Muscle layer of duodenum (tissue), 2 donors: ENCODE results near the gene HIP1R.
A peak's percentile ranks its signal among the peaks of the same experiment; 100 is the strongest.
"Not testable (repeated sequence)": the region's sequence is repeated elsewhere in the genome, so short reads cannot be mapped to it uniquely, and the experiment has no call there.

Source experiments
- H3K27ac ChIP-seq: one replicate; pipeline ENCODE4 v1.7.0; 2013; ENCODE audit warnings: mild to moderate bottlenecking, low read length
- H3K27me3 ChIP-seq: one replicate; pipeline ENCODE4 v1.7.0; 2013; ENCODE audit warnings: low read depth, mild to moderate bottlenecking, control low read depth, low read length
- H3K36me3 ChIP-seq, 2 donors: one replicate each; pipeline ENCODE4 v1.7.0; 2013; ENCODE audit warnings: low read length in 2 of 2, control low read depth in 1 of 2, mild to moderate bottlenecking in 1 of 2; ENCODE audit not compliant: insufficient read depth in 2 of 2, control insufficient read depth in 1 of 2
- H3K4me1 ChIP-seq, 2 donors: one replicate each; pipeline ENCODE4 v1.7.0; 2013; ENCODE audit warnings: low read length in 2 of 2, mild to moderate bottlenecking in 2 of 2, control low read depth in 1 of 2, moderate library complexity in 1 of 2; ENCODE audit not compliant: insufficient read depth in 2 of 2, control insufficient read depth in 1 of 2
- H3K4me3 ChIP-seq, 2 donors: one replicate each; pipeline ENCODE4 v1.7.0; 2013; ENCODE audit warnings: low read length in 2 of 2, low read depth in 1 of 2, mild to moderate bottlenecking in 1 of 2
- H3K9me3 ChIP-seq, 2 donors: one replicate each; pipeline ENCODE4 v1.7.0; 2013; ENCODE audit warnings: low read length in 2 of 2, control low read depth in 1 of 2, mild to moderate bottlenecking in 1 of 2; ENCODE audit not compliant: control insufficient read depth in 1 of 2
- donor health status: healthy.

Gene HIP1R

DNA sequence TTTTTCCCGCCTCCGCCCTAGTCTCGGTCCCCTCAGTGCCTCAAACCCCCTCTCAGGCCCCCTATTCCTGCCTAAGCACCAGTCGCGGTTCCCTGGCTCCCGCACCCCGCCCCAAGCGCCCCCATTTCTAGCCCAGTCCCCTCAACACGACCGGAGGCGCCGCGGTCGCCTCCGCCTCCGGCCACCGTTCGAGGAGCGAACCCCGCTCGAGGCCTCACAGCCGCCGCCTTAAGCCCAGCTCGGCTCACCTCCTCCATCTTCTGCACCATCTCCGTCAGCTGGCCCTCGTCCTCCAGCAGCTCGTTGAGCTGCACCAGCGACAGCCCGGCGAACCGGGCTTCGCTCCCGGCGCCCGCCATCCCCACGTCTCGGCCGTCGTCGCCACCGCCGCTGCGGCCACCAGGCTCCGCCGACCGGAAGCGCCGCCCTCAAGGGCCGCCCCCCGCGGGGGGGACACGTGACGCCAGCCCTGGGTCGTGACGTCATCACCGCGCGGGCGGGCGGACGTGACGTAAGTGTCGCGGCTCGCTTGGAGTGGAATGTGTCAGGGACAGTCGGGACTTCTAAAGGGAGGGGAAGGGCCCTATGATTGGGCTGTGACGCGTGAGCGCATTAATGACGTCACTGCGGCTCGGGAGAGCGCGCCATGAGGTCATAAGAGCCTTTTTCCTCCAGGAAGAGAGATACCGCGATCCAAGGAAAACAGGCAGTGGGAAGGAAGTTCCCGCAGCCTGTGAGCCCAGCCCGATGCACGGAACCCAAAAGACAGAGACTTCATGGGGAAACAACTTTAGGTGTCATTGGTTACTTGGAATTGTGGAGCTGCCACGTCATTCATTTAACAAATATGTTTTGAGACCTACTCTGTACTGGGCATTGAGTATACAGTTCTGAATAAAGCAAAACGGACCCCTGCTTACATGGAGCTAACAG is 60.7 kb downstream of the HIP1R start, which contains the start of gene VPS37B:
Gene VPS37B (minus strand): TSS at position 421 of the 933 bp plus-strand sequence. CDS start 62 bp downstream, at position 359.
- Histone ChIP-seq H3K27me3 (no peaks in the 10 kb centered on the region), H3K9me3 (no peaks in the 10 kb centered on the region), H3K36me3 (no peaks in the 10 kb centered on the region), H3K4me3 (peak within 1 kb of the TSS; percentile 66 to 83), H3K27ac (peak within 1 kb of the TSS; percentile 96), H3K4me1 (peaks cover 13 to 31% of the 10 kb centered on the region in 2 donors)

- Histone ChIP-seq H3K9me3 (no peaks in the 10 kb centered on the region), H3K36me3 (no peaks in the 10 kb centered on the region), H3K4me1 (peaks cover 6 to 25% of the 10 kb centered on the region in 2 donors), H3K27me3 (no peaks in the 10 kb centered on the region), H3K4me3 (no peak overlapping the region), H3K27ac (no peak overlapping the region)
These were observed 61.4 kb downstream of the HIP1R start for GRCh38 chr12:122896662-122897061.

DNA sequence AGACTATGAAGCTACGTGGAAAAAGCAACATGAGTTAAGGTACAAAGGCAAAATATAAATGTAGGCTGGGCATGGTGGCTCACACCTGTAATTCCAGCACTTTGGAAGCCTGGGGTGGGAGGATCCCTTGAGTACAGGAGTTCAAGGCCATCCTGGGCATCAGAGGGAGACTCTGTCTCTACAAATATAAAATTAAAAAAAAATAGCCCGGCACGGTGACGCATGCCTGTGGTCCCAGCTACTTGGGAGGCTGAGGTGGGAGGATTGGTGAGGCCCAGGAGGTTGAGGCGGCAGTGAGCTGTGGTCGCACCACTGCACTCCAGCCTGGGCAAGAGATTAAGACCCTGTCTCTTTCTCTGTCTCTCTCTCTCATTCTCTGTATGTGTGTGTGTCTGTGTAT is 64.6 kb downstream of the HIP1R start:
- Histone ChIP-seq H3K4me1 (no peaks in the 10 kb centered on the region), H3K36me3 (no peaks in the 10 kb centered on the region), H3K27me3 (no peaks in the 10 kb centered on the region), H3K9me3 (no peaks in the 10 kb centered on the region), H3K4me3 (no peak overlapping the region), H3K27ac (no peak overlapping the region)

DNA sequence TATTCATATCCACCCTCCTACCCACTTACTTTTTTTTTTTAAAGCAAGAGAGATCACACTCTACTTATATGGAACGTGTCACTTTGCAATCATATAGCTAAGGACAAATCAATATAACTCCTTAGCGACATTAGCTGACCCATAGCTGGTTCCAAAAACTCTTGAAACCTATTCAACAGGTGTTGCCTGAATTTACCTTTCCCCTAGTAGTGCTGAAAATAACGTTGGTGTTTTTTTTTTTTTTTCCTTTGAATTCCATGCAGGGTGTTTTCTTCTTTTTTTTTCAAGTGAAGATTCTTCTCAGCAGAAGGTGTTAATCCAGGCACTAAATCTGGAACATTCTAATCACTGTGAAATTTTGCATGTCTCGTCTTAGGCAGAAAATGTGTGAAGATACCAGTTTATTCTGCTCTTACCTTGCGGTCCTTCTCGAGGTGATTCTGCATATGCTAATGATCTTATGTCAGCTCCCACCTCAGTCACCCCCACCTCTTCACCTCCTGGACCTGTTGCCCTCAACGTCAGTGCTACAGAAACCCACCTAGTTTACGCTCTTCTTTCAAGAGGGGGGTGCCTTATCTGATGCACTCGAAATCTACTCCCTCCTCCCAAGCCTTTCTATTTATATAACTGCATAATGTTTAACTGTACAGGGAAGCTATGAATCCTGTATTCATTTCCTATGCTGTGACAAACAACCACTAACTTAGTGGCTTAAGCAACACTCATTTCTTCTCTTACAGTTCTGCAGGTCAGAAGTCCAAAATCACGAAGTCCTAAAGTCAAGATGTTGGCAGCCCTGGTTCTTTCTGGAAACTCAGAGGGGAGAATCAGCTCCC is 67.8 kb downstream of the HIP1R start:
- no peaks in the 10 kb centered on the region for H3K4me1 ChIP-seq
- H3K9me3 ChIP-seq: no peaks in the 10 kb centered on the region
- no peaks in the 10 kb centered on the region for H3K36me3 ChIP-seq
- no peak overlapping the region for H3K4me3 ChIP-seq
- no peak overlapping the region for H3K27ac ChIP-seq
- no peaks in the 10 kb centered on the region for H3K27me3 ChIP-seq

- Histone ChIP-seq H3K9me3 (no peaks in the 10 kb centered on the region), H3K36me3 (no peaks in the 10 kb centered on the region), H3K4me1 (no peaks in the 10 kb centered on the region), H3K4me3 (no peak overlapping the region), H3K27ac (no peak overlapping the region), H3K27me3 (no peaks in the 10 kb centered on the region)
These were observed 68.4 kb downstream of the HIP1R start for GRCh38 chr12:122903693-122904034.

DNA sequence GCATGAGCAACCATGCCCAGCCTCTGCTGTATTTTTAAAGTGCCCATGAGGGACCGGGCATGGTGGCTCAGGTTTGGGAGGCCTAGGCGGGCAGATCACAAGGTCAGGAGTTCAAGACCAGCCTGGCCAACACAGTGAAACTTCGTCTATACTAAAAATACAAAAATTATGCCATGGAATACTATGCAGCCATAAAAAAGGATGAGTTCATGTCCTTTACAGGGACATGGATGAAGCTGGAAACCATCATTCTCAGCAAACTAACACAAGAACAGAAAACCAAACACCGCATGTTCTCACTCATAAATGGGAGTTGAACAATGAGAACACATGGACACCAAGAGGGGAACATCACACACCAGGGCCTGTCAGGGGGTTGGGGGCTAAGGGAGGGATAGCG is 70.0 kb downstream of the HIP1R start:
- not testable (repeated sequence) for H3K9me3 ChIP-seq, H3K27ac ChIP-seq, H3K36me3 ChIP-seq, H3K4me3 ChIP-seq, H3K4me1 ChIP-seq, H3K27me3 ChIP-seq

DNA sequence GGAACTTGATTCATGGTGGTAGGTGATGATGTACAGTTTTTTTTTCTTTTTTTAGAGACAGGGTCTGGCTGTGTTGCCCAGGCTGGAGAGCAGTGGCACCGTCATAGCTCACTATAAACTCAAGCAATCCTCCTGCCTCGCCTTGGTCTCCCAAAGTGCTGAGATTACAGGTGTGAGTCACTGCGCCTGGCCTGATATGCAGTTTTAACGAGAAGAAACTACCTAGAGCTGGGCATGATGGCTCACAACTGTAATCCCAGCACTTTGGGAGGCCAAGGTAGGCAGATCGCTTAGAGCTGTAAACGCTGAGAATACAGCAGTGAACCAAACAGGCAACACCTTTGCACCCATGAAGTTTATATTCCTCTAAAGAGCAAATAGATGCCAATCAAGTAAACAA is 73.7 kb downstream of the HIP1R start:
- Histone ChIP-seq H3K4me1 (no peaks in the 10 kb centered on the region), H3K27me3 (no peaks in the 10 kb centered on the region), H3K9me3 (no peaks in the 10 kb centered on the region), H3K4me3 (no peak overlapping the region), H3K36me3 (no peaks in the 10 kb centered on the region), H3K27ac (no peak overlapping the region)

DNA sequence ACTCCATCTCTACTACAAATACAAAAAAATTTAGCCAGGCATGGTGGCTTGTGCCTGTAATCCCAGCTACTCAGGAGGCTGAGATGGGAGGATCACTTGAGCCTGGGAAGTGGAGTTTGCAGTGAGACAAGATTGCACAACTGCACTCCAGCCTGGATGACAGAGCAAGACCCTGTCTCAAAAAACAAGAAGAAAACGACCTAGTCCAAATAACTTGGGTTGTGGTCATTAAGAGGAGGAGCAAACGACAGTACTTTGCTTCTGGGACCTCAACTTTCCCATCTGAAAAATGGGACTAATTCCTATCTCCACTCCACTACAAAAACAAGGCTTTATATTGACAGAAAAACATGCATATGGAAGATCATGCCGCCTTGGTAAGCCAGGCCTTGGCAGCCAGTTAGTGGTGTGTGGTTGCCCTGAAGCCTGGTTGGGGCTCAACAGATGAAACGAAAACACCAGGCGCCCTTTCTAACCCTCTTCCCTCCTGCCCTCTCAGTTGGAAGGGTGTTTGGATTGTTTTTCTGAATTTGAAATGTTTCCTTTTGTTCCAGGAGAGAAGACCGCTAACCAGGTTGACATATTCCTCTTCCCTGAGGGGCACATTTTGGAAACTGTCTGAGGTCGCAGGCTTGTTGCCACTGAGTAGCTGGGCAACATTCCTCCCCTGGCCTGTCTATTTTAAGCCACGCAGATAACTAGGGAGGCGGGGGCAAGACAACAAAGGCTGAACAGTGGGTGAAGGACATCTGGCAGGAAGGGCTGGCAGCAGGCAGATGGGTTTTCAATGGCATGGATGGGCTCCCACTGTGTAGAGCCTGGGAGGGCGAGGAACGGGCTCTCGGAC is 74.4 kb downstream of the HIP1R start:
- Histone ChIP-seq H3K9me3 (no peaks in the 10 kb centered on the region), H3K27ac (no peak overlapping the region), H3K27me3 (no peaks in the 10 kb centered on the region), H3K4me1 (no peaks in the 10 kb centered on the region), H3K4me3 (no peak overlapping the region), H3K36me3 (no peaks in the 10 kb centered on the region)
